ENCODE measurements around the gene PRRT4. TPM values are rescaled to one million over a fixed set of nuclear protein-coding genes. Genes with fewer than 3 reads are reported as not detected.
A peak's percentile ranks its signal among the peaks of the same experiment; 100 is the strongest.

The PRRT4 gene
- total and polyA plus RNA-seq, 2 of the 13 experiments (the other 11 are each of a cell fraction or from before 2014, with no cell fraction given), result not detected

DNA sequence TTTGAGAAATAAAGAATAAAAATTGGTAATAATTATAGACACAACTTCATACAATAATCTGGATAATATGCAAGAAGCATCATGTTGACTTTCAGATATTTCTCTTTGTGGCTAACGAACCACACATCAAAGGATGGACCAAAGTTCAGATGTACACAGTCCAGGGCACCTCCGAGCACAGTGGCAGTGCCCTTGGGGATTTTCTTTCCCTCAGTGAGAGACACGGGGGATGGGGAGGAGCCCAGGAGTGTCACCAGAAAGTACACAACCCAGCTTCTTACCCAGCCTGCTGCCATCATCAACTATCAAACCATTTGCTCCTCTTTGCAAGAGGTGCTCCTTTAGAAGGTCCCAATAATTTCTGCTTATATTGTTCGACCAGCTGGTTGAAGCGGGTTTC is 51.0 kb downstream of the PRRT4 start (continued):
- no peak for TF ChIP-seq ZNF496 (CRISPR knock-in tag; IDR thresholded peaks at IDR 0.05; ENCODE audit: insufficient replicate concordance)
- no peak for TF ChIP-seq ZC3H4 (CRISPR knock-in tag; IDR thresholded peaks at IDR 0.05; ENCODE audit: borderline replicate concordance)
- TF ChIP-seq ZNF510 (CRISPR knock-in tag; IDR thresholded peaks at IDR 0.05; ENCODE audit: low read depth), result no peak
- TF ChIP-seq ZNF703 (CRISPR knock-in tag; IDR thresholded peaks at IDR 0.05; ENCODE audit: borderline replicate concordance), result no peak
- TF ChIP-seq TARDBP (CRISPR knock-in tag; IDR thresholded peaks at IDR 0.05), result 0 out of 2 replicates have a peak, but pooled peaks have one; percentile 57
- TF ChIP-seq ZNF775 (CRISPR knock-in tag; IDR thresholded peaks at IDR 0.05; ENCODE audit: borderline replicate concordance), result no peak
- TF ChIP-seq, protein P1, sequence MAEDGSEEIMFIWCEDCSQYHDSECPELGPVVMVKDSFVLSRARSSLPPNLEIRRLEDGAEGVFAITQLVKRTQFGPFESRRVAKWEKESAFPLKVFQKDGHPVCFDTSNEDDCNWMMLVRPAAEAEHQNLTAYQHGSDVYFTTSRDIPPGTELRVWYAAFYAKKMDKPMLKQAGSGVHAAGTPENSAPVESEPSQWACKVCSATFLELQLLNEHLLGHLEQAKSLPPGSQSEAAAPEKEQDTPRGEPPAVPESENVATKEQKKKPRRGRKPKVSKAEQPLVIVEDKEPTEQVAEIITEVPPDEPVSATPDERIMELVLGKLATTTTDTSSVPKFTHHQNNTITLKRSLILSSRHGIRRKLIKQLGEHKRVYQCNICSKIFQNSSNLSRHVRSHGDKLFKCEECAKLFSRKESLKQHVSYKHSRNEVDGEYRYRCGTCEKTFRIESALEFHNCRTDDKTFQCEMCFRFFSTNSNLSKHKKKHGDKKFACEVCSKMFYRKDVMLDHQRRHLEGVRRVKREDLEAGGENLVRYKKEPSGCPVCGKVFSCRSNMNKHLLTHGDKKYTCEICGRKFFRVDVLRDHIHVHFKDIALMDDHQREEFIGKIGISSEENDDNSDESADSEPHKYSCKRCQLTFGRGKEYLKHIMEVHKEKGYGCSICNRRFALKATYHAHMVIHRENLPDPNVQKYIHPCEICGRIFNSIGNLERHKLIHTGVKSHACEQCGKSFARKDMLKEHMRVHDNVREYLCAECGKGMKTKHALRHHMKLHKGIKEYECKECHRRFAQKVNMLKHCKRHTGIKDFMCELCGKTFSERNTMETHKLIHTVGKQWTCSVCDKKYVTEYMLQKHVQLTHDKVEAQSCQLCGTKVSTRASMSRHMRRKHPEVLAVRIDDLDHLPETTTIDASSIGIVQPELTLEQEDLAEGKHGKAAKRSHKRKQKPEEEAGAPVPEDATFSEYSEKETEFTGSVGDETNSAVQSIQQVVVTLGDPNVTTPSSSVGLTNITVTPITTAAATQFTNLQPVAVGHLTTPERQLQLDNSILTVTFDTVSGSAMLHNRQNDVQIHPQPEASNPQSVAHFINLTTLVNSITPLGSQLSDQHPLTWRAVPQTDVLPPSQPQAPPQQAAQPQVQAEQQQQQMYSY (CRISPR knock-in tag; IDR thresholded peaks at IDR 0.05), result no peak
- TF ChIP-seq SRSF9 (IDR thresholded peaks at IDR 0.05; ENCODE audit: borderline replicate concordance, insufficient read depth, low read depth, low read length, poor library complexity, severe bottlenecking), result no peak
- TF ChIP-seq ZNF660 (CRISPR knock-in tag; IDR thresholded peaks at IDR 0.05; ENCODE audit: borderline replicate concordance, low read depth), result no peak
- TF ChIP-seq SNRNP70 (IDR thresholded peaks at IDR 0.05; ENCODE audit: low read depth, low read length), result no peak
- no peak; the same call in 2 of the 3 replicates for TF ChIP-seq MXI1 (IDR thresholded peaks at IDR 0.05; ENCODE audit: borderline replicate concordance, low read depth, low read length)
- TF ChIP-seq ZNF562 (CRISPR knock-in tag; IDR thresholded peaks at IDR 0.05; ENCODE audit: borderline replicate concordance), result no peak
- TF ChIP-seq EP300 (IDR thresholded peaks at IDR 0.05; ENCODE audit: low read depth in 2 of 2, low read length in 2 of 2), result peak; percentile 40 to 78; a peak in 2 of 4 replicates
- peak; percentile 59; the same call in 1 of the 2 replicates for TF ChIP-seq EP300 (CRISPR knock-in tag; IDR thresholded peaks at IDR 0.05; ENCODE audit: borderline replicate concordance)
- TF ChIP-seq, protein P2, sequence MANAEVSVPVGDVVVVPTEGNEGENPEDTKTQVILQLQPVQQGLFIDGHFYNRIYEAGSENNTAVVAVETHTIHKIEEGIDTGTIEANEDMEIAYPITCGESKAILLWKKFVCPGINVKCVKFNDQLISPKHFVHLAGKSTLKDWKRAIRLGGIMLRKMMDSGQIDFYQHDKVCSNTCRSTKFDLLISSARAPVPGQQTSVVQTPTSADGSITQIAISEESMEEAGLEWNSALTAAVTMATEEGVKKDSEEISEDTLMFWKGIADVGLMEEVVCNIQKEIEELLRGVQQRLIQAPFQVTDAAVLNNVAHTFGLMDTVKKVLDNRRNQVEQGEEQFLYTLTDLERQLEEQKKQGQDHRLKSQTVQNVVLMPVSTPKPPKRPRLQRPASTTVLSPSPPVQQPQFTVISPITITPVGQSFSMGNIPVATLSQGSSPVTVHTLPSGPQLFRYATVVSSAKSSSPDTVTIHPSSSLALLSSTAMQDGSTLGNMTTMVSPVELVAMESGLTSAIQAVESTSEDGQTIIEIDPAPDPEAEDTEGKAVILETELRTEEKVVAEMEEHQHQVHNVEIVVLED (CRISPR knock-in tag; IDR thresholded peaks at IDR 0.05; ENCODE audit: borderline replicate concordance), result no peak; the same call in 1 of the 2 replicates
- no peak for TF ChIP-seq ZNF629 (CRISPR knock-in tag; conservative IDR thresholded peaks at IDR 0.05)
- no peak for TF ChIP-seq ZNF282 (IDR thresholded peaks at IDR 0.05; ENCODE audit: partially characterized antibody)
- TF ChIP-seq SKI (IDR thresholded peaks at IDR 0.05; ENCODE audit: partially characterized antibody), result no peak
- TF ChIP-seq ZFYVE20 (CRISPR knock-in tag; IDR thresholded peaks at IDR 0.05; ENCODE audit: borderline replicate concordance, low read depth), result no peak
- peak; percentile 77 for TF ChIP-seq HDAC1 (CRISPR knock-in tag; IDR thresholded peaks at IDR 0.05)
- TF ChIP-seq, protein P3, sequence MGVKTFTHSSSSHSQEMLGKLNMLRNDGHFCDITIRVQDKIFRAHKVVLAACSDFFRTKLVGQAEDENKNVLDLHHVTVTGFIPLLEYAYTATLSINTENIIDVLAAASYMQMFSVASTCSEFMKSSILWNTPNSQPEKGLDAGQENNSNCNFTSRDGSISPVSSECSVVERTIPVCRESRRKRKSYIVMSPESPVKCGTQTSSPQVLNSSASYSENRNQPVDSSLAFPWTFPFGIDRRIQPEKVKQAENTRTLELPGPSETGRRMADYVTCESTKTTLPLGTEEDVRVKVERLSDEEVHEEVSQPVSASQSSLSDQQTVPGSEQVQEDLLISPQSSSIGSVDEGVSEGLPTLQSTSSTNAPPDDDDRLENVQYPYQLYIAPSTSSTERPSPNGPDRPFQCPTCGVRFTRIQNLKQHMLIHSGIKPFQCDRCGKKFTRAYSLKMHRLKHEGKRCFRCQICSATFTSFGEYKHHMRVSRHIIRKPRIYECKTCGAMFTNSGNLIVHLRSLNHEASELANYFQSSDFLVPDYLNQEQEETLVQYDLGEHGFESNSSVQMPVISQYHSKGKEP (CRISPR knock-in tag; IDR thresholded peaks at IDR 0.05), result no peak
- TF ChIP-seq ADNP (CRISPR knock-in tag; IDR thresholded peaks at IDR 0.05), result no peak
- TF ChIP-seq NFATC3 (CRISPR knock-in tag; IDR thresholded peaks at IDR 0.05), result no peak
- no peak for TF ChIP-seq FLYWCH1 (CRISPR knock-in tag; IDR thresholded peaks at IDR 0.05)
- TF ChIP-seq DMAP1 (CRISPR knock-in tag; IDR thresholded peaks at IDR 0.05), result no peak

Data from HepG2 (cell line).